GM19467 (cell line): ENCODE results near the gene NID1.
"Not testable (repeated sequence)": the region's sequence is repeated elsewhere in the genome, so short reads cannot be mapped to it uniquely, and the experiment has no call there.

Source experiments
- ATAC-seq: cut with Tn5 transposase; IDR thresholded peaks from one replicate; pipeline ENCODE4 v1.9.1; 2021; ENCODE audit warnings: mild to moderate bottlenecking, moderate library complexity; ENCODE audit not compliant: unreplicated experiment

Gene NID1

GRCh38 chr1:235941876-235942624 is 122.8 kb downstream of the NID1 start:
- no peak for ATAC-seq

GRCh38 chr1:235940285-235940684 is 124.6 kb downstream of the NID1 start:
- ATAC-seq, result no peak

DNA sequence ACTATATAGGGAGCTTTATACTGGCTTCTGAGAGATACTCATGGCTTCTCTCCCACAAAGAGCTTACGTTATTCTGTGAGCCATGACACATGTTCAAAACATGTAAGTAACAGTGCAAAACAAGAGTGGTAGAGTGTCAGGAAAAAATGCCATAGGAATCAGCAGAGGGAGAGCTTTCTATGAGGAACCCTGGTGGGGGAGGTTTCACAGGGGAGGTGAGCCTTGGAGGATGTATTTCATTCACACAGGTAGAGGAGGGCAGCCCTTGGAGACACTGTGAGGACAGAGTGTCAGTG is 125.5 kb downstream of the NID1 start:
- no peak for ATAC-seq

DNA sequence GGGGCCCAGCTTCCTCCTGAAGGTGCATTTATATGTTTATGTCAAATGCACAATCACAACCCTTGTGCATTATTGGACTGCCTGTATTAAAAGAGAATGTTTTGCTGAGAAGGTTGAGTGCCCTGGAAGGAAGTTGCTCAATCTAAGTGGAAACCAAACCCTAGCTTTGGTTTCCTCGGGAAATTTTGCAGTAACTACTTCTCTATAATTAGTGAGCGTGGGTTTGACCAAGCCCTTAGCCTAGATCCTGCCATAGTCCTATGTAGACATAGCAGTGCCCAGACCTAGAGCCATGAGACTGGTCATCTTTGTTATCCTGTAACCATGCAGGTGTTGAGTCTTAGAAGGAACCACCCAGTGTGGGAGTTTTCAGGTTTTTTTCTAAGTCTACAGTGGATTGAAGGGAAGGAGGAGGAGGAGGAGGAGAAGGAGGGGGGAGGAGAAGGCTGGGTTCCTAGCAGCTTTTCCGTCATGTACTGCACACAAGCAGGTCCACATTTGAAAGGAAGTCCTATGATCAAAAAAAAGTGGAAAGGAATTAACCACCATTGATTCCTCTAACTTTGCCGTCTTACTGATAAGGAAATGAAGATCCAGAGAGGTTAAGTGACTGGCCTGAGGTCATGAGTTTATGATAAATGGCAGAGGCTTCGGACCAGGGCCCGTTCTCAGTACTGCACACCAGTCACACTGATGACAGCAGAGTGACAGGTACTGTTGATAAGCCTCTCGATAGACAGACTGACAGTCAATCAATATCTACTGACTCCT is 126.0 kb downstream of the NID1 start:
- no peak for ATAC-seq

- ATAC-seq, result no peak
These were observed 127.8 kb downstream of the NID1 start for GRCh38 chr1:235937123-235937522.

DNA sequence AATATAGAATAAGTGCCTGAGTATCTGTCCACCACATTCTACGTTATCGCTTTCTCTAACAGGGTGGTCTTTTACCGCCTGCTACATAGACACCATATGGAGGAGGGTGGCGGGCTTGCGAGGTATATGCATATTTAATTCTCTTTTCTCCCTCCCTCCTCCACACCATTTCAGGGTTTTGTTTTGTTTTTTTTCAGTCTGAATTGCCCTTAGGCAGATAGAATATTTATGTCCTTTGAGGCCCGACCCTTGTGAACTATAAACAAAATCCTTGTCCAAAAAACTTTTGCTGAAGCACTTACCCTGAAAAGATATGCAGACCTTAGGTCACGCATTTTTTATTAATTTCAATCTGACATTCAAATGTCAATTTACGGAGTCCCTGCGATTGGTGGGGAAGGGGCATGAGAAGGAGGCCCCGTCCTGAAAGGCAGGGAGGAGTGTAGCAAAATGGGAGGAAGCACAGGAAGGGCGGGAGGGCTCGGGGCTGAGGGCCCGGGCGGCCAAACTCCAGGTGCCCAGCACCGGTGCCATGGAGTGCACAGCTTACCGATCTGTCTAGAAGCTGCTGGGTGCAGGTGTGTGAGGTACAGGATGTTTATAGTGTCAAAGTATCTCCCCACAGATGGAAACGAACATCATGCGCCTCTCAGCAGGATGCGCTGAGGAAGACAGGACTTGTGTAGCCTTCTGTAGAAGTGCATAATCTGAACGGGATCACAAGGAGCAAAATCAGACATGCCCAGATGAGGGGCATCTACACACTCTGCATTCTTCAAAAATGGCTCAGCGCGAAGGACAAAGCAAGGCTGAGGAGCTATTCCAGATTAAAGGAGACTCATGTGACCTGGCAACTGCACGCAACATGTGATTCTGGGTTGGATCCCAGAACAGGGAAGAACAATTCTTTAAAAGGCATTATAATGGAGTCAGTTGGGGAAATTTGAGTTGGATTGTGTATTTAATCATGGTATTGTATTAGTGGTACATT is 129.4 kb downstream of the NID1 start:
- no peak for ATAC-seq

GRCh38 chr1:235933766-235934116 is 131.1 kb downstream of the NID1 start:
- ATAC-seq, result no peak

DNA sequence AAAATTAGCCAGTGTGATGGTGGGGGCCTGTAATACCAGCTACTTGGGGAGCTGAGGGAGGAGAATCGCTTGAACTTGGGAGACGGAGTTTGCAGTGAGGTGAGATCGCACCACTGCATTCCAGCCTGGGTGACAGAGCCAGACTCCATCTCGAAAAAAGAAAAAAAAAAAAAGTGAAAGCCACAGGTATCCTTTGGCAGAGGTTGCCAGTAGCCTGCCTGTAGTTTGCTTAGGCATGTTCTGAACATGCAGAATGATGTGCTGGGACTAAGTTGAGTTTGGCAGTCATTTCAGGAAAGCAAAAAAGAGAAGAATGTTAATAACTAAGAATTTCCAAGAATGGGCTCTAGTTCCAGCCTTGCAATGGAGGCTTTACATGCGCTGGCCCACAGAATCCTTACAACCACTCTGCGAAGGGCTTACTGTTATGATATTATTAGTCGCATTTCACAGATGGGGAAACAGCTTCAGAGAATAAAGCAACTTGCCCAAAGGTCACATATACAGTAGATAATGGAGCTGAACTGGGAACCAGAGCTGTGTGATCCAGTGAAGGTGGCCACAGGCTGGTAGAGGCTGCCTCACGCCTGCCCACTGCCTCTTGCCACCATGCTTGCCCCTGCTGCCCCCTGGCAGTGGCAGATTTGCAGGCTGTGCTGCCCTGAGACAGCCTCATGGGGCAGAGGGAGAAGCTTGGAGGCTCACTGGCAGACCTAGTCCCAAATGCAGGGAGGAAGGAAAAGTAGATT is 131.7 kb downstream of the NID1 start:
- ATAC-seq, result no peak

DNA sequence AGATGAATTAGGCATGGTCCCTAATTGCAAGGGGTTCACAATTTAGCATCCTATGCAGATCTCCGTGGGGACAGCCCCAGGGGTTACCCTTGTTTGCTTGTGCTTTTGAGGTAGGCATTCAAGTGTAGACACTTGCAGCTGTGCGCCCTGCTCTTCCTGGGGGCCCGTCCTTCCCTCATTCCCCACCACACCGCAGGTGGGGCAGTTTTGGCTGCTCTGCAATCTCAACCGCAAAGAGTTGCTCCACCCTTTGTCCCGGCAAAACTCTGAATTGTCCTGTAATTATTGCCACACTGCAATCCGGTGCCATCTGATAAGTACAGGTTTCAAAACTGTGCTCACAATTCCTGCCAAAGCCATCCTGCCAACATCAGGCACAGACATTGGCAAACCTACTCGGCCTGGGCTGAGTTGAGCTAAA is 132.8 kb downstream of the NID1 start:
- no peak for ATAC-seq

- ATAC-seq, result no peak
These were observed 133.6 kb downstream of the NID1 start for GRCh38 chr1:235931171-235931738.

GRCh38 chr1:235930543-235930942 is 134.3 kb downstream of the NID1 start:
- ATAC-seq, result no peak

DNA sequence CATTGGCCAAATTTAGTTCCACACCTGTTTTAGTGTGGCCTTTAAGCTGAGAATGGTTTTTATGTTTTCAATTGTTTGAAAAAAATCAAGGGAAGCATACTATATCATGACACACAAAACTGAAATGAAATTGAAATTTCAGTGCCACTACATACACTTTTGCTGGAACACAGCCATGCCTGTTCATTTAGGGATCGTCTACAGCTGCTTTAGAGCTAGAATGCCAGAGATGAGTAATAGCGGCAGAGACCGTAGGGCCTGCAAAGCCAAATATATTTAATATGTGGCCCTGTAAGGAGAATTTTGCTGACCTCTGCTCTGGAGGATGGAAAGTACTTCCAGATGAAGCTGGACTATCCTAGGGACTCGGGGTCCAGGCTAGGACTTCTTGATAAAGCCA is 135.7 kb downstream of the NID1 start:
- no peak for ATAC-seq

- ATAC-seq, result no peak
These were observed 136.7 kb downstream of the NID1 start for GRCh38 chr1:235928197-235928596.

- ATAC-seq, result not testable (repeated sequence)
These were observed 137.3 kb downstream of the NID1 start for GRCh38 chr1:235927551-235927950.
